ENCODE measurements around the gene OR10T2. TPM values are rescaled to one million over a fixed set of nuclear protein-coding genes. Genes with fewer than 3 reads are reported as not detected.
"Not testable (repeated sequence)": the region's sequence is repeated elsewhere in the genome, so short reads cannot be mapped to it uniquely, and the experiment has no call there.

OR10T2 gene
- total and polyA plus RNA-seq, 2 donors (not counting 3 experiments of a cell fraction or from before 2014, with no cell fraction given) = not detected

GRCh38 chr1:158353303-158354075, 45.8 kb downstream of the OR10T2 start, which contains the start of gene CD1E:
Gene CD1E (plus strand): TSS chr1:158353894. CDS start chr1:158353989, 95 bp downstream.
- H3K4me2 ChIP-seq (ENCODE audit: insufficient read depth, low read length) = no peak within 1 kb of the TSS
- CTCF ChIA-PET = no interaction called here
- no peak for DNase-seq (ENCODE audit: low read depth, low spot score)

GRCh38 chr1:158348946-158349345, 50.3 kb downstream of the OR10T2 start:
- dilution Hi-C loops (cut with MboI; ENCODE audit: extremely low pct_ligation_motif_present, low sequenced_read_pairs); H3K79me2 ChIP-seq (ENCODE audit: control insufficient read depth, insufficient read depth, low read length); H3K4me2 ChIP-seq (ENCODE audit: insufficient read depth, low read length); CTCF ChIA-PET; intact Hi-C loops (cut with micrococcal nuclease); H4K20me1 ChIP-seq (replicated peaks; ENCODE audit: control insufficient read depth, extremely low read depth, insufficient read depth, low read length); H3K9ac ChIP-seq (replicated peaks; ENCODE audit: extremely low read depth, insufficient read depth, low read length); H3K36me3 ChIP-seq (ENCODE audit: control insufficient read depth in 2 of 2, extremely low read depth in 1 of 2, insufficient read depth in 2 of 2, low read length in 2 of 2); H3K9me1 ChIP-seq (replicated peaks; ENCODE audit: control insufficient read depth, extremely low read depth, insufficient read depth, low read length); H3K9me3 ChIP-seq (replicated peaks; ENCODE audit: control insufficient read depth, insufficient read depth, low read length); BruUV-seq (replicated peaks); FAIRE-seq; H3K4me1 ChIP-seq (ENCODE audit: control insufficient read depth, extremely low read depth, insufficient read depth, low read length); H3K4me3 ChIP-seq (replicated peaks in 1 of 3; ENCODE audit: insufficient read depth in 1 of 3, low read depth in 1 of 3, low read length in 3 of 3); H3K27me3 ChIP-seq (ENCODE audit: control insufficient read depth in 2 of 2, insufficient read depth in 2 of 2, low read length in 2 of 2); POLR2A ChIA-PET; H3K27ac ChIP-seq (ENCODE audit: insufficient read depth, low read depth, low read length); DNase-seq (ENCODE audit: low read depth, low spot score); H2AFZ ChIP-seq (ENCODE audit: low read depth, low read length): not testable (repeated sequence)

More at GRCh38 chr1:158353303-158354075, 45.8 kb downstream of the OR10T2 start, which contains the start of gene CD1E:
- Histone ChIP-seq H4K20me1 (replicated peaks; ENCODE audit: control insufficient read depth, extremely low read depth, insufficient read depth, low read length) (no peaks in the 10 kb centered on the region), H2AFZ (ENCODE audit: low read depth, low read length) (no peak within 1 kb of the TSS), H3K4me3 (replicated peaks in 1 of 3; ENCODE audit: insufficient read depth in 1 of 3, low read depth in 1 of 3, low read length in 3 of 3) (no peak within 1 kb of the TSS), H3K4me1 (ENCODE audit: control insufficient read depth, extremely low read depth, insufficient read depth, low read length) (no peaks in the 10 kb centered on the region), H3K27me3 (ENCODE audit: control insufficient read depth in 2 of 2, insufficient read depth in 2 of 2, low read length in 2 of 2) (no peaks in the 10 kb centered on the region), H3K79me2 (ENCODE audit: control insufficient read depth, insufficient read depth, low read length) (no peaks in the 10 kb centered on the region), H3K9me3 (replicated peaks; ENCODE audit: control insufficient read depth, insufficient read depth, low read length) (no peaks in the 10 kb centered on the region), H3K27ac (ENCODE audit: insufficient read depth, low read depth, low read length) (no peak within 1 kb of the TSS), H3K9me1 (replicated peaks; ENCODE audit: control insufficient read depth, extremely low read depth, insufficient read depth, low read length) (no peaks in the 10 kb centered on the region), H3K36me3 (ENCODE audit: control insufficient read depth in 2 of 2, extremely low read depth in 1 of 2, insufficient read depth in 2 of 2, low read length in 2 of 2) (no peaks in the 10 kb centered on the region), H3K9ac (replicated peaks; ENCODE audit: extremely low read depth, insufficient read depth, low read length) (no peak within 1 kb of the TSS)
- POLR2A ChIA-PET = no interaction called here
- FAIRE-seq = no peak
- no peak for TF ChIP-seq MYC (IDR thresholded peaks at IDR 0.05; ENCODE audit: low read depth, low read length)
- TF ChIP-seq FOS (IDR thresholded peaks at IDR 0.05; ENCODE audit: borderline replicate concordance, insufficient read depth, low read length) = no peak
- no peak for TF ChIP-seq EZH2 (IDR thresholded peaks at IDR 0.05; ENCODE audit: borderline replicate concordance, low read depth, low read length, severe bottlenecking)
- no peak for TF ChIP-seq GATA2 (IDR thresholded peaks at IDR 0.05; ENCODE audit: insufficient read depth, insufficient read length, low read depth, low read length)
- no peak for TF ChIP-seq MAX (IDR thresholded peaks at IDR 0.05; ENCODE audit: insufficient read depth, insufficient read length)
- TF ChIP-seq POLR2AphosphoS5 (IDR thresholded peaks at IDR 0.05; ENCODE audit: insufficient read depth, low read depth, low read length) = no peak
- no peak for TF ChIP-seq CTCF (IDR thresholded peaks at IDR 0.05; ENCODE audit: extremely low read depth in 1 of 2, insufficient read depth in 1 of 2, low read depth in 1 of 2, low read length in 2 of 2)
- TF ChIP-seq POLR2A (IDR thresholded peaks at IDR 0.05; ENCODE audit: low read depth, low read length) = no peak
- dilution Hi-C loops (cut with MboI; ENCODE audit: extremely low pct_ligation_motif_present, low sequenced_read_pairs) (no loop called here), intact Hi-C loops (cut with micrococcal nuclease) (no loop called here)
- no TSS peak for BruUV-seq (replicated peaks)
